ENCODE data around the gene CPA4. TPM values are rescaled to one million over a fixed set of nuclear protein-coding genes. Genes with fewer than 3 reads are reported as not detected.

The CPA4 gene
- total and polyA plus RNA-seq, 4 donors = 0.03 to 0.05 TPM; not detected in 2

DNA sequence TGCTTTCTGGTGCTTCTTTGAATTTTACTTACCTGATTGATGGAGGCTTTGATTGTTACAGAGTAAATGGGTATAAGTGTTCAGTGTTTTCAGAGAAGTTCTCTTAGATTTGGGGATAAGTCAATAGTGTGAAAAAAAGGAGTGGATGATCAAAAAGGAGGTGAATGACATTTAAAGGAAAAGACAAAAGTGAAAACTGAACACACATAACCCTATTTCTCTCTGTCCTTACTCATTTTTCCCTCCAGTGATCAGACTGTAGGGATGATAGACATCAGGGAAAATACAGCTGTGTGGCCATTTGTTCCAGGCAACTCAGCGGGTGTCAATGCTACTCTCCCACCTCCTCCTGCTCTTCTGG lies 26.0 kb upstream of the CPA4 start (continued):
- TF ChIP-seq, protein P1, sequence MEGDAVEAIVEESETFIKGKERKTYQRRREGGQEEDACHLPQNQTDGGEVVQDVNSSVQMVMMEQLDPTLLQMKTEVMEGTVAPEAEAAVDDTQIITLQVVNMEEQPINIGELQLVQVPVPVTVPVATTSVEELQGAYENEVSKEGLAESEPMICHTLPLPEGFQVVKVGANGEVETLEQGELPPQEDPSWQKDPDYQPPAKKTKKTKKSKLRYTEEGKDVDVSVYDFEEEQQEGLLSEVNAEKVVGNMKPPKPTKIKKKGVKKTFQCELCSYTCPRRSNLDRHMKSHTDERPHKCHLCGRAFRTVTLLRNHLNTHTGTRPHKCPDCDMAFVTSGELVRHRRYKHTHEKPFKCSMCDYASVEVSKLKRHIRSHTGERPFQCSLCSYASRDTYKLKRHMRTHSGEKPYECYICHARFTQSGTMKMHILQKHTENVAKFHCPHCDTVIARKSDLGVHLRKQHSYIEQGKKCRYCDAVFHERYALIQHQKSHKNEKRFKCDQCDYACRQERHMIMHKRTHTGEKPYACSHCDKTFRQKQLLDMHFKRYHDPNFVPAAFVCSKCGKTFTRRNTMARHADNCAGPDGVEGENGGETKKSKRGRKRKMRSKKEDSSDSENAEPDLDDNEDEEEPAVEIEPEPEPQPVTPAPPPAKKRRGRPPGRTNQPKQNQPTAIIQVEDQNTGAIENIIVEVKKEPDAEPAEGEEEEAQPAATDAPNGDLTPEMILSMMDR (IDR thresholded peaks at IDR 0.05; ENCODE audit: low read depth, low read length, missing input control) = no peak

- H3K4me1 ChIP-seq (ENCODE audit: control insufficient read depth in 4 of 4, insufficient read depth in 4 of 4, low read length in 3 of 4) = peaks cover 0 to 4% (median 0%) of the 10 kb centered on the region in 4 donors
- no peak overlapping the region for H3K27ac ChIP-seq (ENCODE audit: low read depth in 1 of 2, low read length in 2 of 2)
- WGBS = 77% methylated on average over 6 of the region's 6 CpGs
- no peak for TF ChIP-seq RAD21 (IDR thresholded peaks at IDR 0.05)
- no peak for TF ChIP-seq FOXA2 (IDR thresholded peaks at IDR 0.05)
- no peak for TF ChIP-seq RXRA (IDR thresholded peaks at IDR 0.05)
- no peak for TF ChIP-seq YY1 (IDR thresholded peaks at IDR 0.05)
- DNase-seq (ENCODE audit: low spot score) = no peak
- no peaks in the 10 kb centered on the region for H3K36me3 ChIP-seq (ENCODE audit: control insufficient read depth in 4 of 4, insufficient read depth in 3 of 4, low read depth in 1 of 4, low read length in 3 of 4)
- peaks cover 0 to 3% (median 0%) of the 10 kb centered on the region in 4 donors for H3K27me3 ChIP-seq (ENCODE audit: control insufficient read depth in 4 of 4, insufficient read depth in 4 of 4, low read length in 3 of 4)
- no peak overlapping the region for H3K9ac ChIP-seq (ENCODE audit: low read depth in 1 of 2, low read length in 2 of 2)
- H3K9me3 ChIP-seq (ENCODE audit: control insufficient read depth in 4 of 4, low read length in 3 of 4) = no peaks in the 10 kb centered on the region
- H3K4me3 ChIP-seq (ENCODE audit: low read depth in 1 of 3, low read length in 3 of 3) = no peak overlapping the region
Measured at GRCh38 chr7:130268463-130269317, 24.3 kb upstream of the CPA4 start.

DNA sequence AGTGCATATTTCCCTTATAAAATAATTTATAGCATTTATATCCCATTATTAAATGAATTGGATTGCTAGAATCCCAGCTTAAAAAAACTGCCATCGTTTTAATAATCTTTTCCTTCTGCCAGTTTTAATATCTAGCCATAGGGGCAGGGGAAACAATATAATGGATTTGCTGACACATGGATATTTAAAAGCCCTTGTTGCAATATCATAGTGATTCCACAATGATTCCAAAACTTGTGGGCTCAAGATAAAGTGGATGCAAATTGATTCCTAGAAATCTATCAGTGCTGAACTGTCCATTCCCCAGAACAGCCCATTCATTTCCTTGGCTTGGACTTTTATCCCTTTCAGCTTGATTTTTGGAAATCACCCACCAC lies 23.7 kb upstream of the CPA4 start:
- Histone ChIP-seq H3K9me3 (ENCODE audit: control insufficient read depth in 4 of 4, low read length in 3 of 4) (no peaks in the 10 kb centered on the region), H3K4me1 (ENCODE audit: control insufficient read depth in 4 of 4, insufficient read depth in 4 of 4, low read length in 3 of 4) (peaks cover 0 to 10% (median 0%) of the 10 kb centered on the region in 4 donors), H3K9ac (ENCODE audit: low read depth in 1 of 2, low read length in 2 of 2) (no peak overlapping the region), H3K36me3 (ENCODE audit: control insufficient read depth in 4 of 4, insufficient read depth in 3 of 4, low read depth in 1 of 4, low read length in 3 of 4) (no peaks in the 10 kb centered on the region), H3K27me3 (ENCODE audit: control insufficient read depth in 4 of 4, insufficient read depth in 4 of 4, low read length in 3 of 4) (peaks cover 0 to 3% (median 0%) of the 10 kb centered on the region in 4 donors), H3K27ac (ENCODE audit: low read depth in 1 of 2, low read length in 2 of 2) (no peak overlapping the region), H3K4me3 (ENCODE audit: low read depth in 1 of 3, low read length in 3 of 3) (no peak overlapping the region)
- DNase-seq (ENCODE audit: low spot score) = no peak
- 86% methylated on average over 1 of the region's 1 CpG for WGBS
- TF ChIP-seq FOXA2 (IDR thresholded peaks at IDR 0.05) (no peak), RXRA (IDR thresholded peaks at IDR 0.05) (no peak), YY1 (IDR thresholded peaks at IDR 0.05) (no peak), EGR1 (IDR thresholded peaks at IDR 0.05; ENCODE audit: low read depth in 2 of 2) (no peak), NR2F2 (IDR thresholded peaks at IDR 0.05) (no peak), RAD21 (IDR thresholded peaks at IDR 0.05) (no peak), HNF4A (conservative IDR thresholded peaks at IDR 0.05) (no peak), MAX (IDR thresholded peaks at IDR 0.05) (no peak), TAF1 (conservative IDR thresholded peaks at IDR 0.05) (no peak), FOXA1 (IDR thresholded peaks at IDR 0.05) (no peak), GABPA (IDR thresholded peaks at IDR 0.05 in 1 of 2, conservative IDR thresholded peaks at IDR 0.05 in 1 of 2) (no peak), ATF3 (IDR thresholded peaks at IDR 0.05) (no peak), JUND (IDR thresholded peaks at IDR 0.05) (no peak), SP1 (IDR thresholded peaks at IDR 0.05) (no peak), HNF4G (IDR thresholded peaks at IDR 0.05) (no peak), REST (IDR thresholded peaks at IDR 0.05) (no peak)
- TF ChIP-seq, protein P2, sequence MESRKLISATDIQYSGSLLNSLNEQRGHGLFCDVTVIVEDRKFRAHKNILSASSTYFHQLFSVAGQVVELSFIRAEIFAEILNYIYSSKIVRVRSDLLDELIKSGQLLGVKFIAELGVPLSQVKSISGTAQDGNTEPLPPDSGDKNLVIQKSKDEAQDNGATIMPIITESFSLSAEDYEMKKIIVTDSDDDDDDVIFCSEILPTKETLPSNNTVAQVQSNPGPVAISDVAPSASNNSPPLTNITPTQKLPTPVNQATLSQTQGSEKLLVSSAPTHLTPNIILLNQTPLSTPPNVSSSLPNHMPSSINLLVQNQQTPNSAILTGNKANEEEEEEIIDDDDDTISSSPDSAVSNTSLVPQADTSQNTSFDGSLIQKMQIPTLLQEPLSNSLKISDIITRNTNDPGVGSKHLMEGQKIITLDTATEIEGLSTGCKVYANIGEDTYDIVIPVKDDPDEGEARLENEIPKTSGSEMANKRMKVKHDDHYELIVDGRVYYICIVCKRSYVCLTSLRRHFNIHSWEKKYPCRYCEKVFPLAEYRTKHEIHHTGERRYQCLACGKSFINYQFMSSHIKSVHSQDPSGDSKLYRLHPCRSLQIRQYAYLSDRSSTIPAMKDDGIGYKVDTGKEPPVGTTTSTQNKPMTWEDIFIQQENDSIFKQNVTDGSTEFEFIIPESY (IDR thresholded peaks at IDR 0.05) = no peak
- TF ChIP-seq, protein P1 (IDR thresholded peaks at IDR 0.05; ENCODE audit: low read depth, low read length, missing input control) = no peak

Data from liver (tissue), 9 donors.